ENCODE results near the gene ZFYVE27.

DNA sequence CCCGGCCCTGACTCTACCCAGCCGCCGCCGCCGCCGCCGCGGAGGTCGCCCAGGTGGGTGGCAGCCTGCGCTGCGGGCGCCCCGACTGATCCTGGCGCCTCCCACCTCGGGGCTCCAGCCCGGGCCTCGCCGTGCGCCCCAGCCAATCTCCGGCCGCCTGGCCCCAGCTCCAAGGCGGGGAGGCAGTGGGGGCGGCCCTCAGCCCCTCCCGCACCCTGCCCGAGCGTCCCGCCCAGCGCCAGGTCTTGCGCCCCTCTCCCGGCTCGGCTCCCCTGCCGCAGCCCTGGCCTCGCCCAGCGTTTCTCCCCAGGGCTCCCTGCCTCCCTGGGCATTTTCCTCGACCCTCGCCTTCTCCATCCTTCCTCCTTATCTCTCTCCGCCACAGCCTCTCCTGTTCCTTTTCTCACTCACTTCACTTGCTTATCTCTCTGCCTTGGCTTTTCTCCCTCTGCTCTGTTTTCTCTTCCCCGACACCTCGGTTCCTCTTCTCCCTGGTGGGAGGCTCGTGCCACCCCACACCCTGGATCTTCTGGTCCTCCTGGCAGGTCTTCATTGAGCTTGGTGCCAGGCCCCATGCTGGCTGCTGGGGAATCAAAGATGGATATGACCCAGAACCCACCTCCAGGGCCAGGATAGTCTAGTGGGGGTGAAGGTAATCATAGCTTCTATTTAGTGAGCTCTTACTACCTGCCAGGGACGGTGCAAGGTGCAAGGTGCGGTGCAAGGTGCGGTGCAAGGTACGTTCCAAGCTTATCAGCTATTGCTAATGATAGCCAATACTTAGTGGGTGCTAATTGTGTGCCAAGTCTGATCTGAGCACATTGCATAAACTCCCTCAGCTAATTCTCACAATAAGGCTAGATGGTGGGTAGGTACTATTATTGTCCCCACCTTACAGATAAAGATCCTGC is 35.2 kb downstream of the ZFYVE27 start, which contains the start of gene SFRP5:
- TF ChIP-seq USF2 (IDR thresholded peaks at IDR 0.05; ENCODE audit: low read depth, low read length) (no peak), SMC3 (IDR thresholded peaks at IDR 0.05; ENCODE audit: low read depth, low read length) (no peak), POLR2A (IDR thresholded peaks at IDR 0.05; ENCODE audit: low read depth, low read length) (no peak)
- TF ChIP-seq, protein P1, sequence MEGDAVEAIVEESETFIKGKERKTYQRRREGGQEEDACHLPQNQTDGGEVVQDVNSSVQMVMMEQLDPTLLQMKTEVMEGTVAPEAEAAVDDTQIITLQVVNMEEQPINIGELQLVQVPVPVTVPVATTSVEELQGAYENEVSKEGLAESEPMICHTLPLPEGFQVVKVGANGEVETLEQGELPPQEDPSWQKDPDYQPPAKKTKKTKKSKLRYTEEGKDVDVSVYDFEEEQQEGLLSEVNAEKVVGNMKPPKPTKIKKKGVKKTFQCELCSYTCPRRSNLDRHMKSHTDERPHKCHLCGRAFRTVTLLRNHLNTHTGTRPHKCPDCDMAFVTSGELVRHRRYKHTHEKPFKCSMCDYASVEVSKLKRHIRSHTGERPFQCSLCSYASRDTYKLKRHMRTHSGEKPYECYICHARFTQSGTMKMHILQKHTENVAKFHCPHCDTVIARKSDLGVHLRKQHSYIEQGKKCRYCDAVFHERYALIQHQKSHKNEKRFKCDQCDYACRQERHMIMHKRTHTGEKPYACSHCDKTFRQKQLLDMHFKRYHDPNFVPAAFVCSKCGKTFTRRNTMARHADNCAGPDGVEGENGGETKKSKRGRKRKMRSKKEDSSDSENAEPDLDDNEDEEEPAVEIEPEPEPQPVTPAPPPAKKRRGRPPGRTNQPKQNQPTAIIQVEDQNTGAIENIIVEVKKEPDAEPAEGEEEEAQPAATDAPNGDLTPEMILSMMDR (conservative IDR thresholded peaks at IDR 0.05; ENCODE audit: low read depth, low read length) = no peak

Data from IMR-90 (cell line).